ENCODE data around the gene PARP12.
A peak's percentile ranks its signal among the peaks of the same experiment; 100 is the strongest.

PARP12 gene

DNA sequence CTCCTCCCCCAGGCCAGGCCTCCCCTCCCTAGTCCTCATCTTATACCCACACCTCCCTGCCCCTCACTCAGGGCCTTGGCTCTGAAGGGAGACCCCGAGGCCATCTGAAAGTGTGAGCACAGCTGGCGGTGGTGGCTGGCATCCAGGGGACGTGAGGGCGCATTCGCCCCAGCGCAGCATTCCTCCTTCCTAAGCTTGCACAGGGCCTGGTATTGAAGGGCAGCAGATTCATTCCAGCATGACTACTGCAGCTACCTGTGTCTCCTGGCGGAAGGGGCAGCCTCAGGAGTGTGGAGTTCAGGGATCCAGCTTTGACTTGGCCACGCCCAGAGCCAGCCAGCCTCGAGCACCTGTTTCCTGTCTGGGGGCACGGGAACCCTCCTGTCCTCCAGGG lies 72.6 kb downstream of the PARP12 start:
- no peak overlapping the region for H3K4me3 ChIP-seq (ENCODE audit: low read length)
- no peak overlapping the region for H3K27ac ChIP-seq (ENCODE audit: low read depth, low read length)
- peaks cover 8% of the 10 kb centered on the region for H3K4me1 ChIP-seq (ENCODE audit: control insufficient read depth, low read length)
- H3K9me3 ChIP-seq (ENCODE audit: control insufficient read depth, insufficient read depth, low read length): no peaks in the 10 kb centered on the region
- TF ChIP-seq, protein P1, sequence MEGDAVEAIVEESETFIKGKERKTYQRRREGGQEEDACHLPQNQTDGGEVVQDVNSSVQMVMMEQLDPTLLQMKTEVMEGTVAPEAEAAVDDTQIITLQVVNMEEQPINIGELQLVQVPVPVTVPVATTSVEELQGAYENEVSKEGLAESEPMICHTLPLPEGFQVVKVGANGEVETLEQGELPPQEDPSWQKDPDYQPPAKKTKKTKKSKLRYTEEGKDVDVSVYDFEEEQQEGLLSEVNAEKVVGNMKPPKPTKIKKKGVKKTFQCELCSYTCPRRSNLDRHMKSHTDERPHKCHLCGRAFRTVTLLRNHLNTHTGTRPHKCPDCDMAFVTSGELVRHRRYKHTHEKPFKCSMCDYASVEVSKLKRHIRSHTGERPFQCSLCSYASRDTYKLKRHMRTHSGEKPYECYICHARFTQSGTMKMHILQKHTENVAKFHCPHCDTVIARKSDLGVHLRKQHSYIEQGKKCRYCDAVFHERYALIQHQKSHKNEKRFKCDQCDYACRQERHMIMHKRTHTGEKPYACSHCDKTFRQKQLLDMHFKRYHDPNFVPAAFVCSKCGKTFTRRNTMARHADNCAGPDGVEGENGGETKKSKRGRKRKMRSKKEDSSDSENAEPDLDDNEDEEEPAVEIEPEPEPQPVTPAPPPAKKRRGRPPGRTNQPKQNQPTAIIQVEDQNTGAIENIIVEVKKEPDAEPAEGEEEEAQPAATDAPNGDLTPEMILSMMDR (IDR thresholded peaks at IDR 0.05; ENCODE audit: low read depth, low read length, poor library complexity, severe bottlenecking): no peak
- no peak for TF ChIP-seq EZH2phosphoT487 (IDR thresholded peaks at IDR 0.05; ENCODE audit: borderline replicate concordance, low read length)
- no peaks in the 10 kb centered on the region for H4K20me1 ChIP-seq (ENCODE audit: control insufficient read depth, insufficient read depth, low read depth, low read length)
- no peaks in the 10 kb centered on the region for H3K79me2 ChIP-seq (ENCODE audit: control insufficient read depth, low read length)
- H3K9me2 ChIP-seq (replicated peaks; ENCODE audit: control insufficient read depth, low read length): no peaks in the 10 kb centered on the region
- no peak overlapping the region for H3K4me2 ChIP-seq (ENCODE audit: low read length)
- H3K36me3 ChIP-seq (ENCODE audit: control insufficient read depth, low read length): no peaks in the 10 kb centered on the region
- H3F3A ChIP-seq (ENCODE audit: control insufficient read depth, insufficient read depth): no peaks in the 10 kb centered on the region
- H3K27me3 ChIP-seq (ENCODE audit: control insufficient read depth, low read length): peaks cover 3% of the 10 kb centered on the region; the same call in 1 of the 2 replicates

DNA sequence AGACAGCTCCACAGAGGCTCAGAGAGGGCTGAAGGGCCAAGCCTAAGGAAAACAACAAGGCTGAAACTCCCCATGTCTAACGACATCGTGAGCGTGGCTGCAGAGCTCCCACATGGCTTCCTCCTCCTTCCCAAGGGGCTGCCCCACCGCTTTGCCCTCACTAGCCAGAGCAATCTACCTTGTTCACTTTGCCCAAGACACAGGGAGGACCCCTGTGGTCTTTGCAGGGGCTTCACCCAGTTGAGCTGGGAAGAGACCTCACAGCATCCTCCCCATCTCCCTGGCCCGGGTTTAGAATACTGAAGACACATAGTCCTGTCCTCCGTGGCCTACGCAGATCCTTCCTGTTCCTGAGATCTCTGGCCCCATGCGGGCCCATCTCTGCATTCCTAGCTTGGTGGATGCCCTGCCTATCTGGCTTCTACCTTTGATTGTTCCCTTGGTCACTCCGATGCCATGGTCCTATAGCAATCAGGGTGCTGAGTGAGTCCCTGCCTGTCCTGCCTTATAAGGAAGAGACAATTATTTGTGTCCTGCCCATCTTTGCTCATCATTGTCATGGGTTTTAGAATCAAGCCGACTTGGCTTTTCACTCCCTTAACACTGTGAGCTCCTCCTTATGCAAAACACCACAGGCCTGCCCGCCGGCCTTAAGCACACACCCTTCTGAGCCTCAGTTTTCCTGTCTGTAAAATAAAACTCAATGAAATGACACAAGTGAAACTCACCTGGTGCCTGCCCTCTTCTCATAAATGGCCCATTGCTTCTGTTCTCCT lies 73.2 kb downstream of the PARP12 start:
- Histone ChIP-seq H3K27ac (ENCODE audit: low read depth, low read length) (no peak overlapping the region), H3K27me3 (ENCODE audit: control insufficient read depth, low read length) (peaks cover 3% of the 10 kb centered on the region; the same call in 1 of the 2 replicates), H3K9me2 (replicated peaks; ENCODE audit: control insufficient read depth, low read length) (no peaks in the 10 kb centered on the region), H3K4me3 (ENCODE audit: low read length) (no peak overlapping the region), H3K36me3 (ENCODE audit: control insufficient read depth, low read length) (no peaks in the 10 kb centered on the region), H3K4me2 (ENCODE audit: low read length) (no peak overlapping the region), H3K79me2 (ENCODE audit: control insufficient read depth, low read length) (no peaks in the 10 kb centered on the region), H3F3A (ENCODE audit: control insufficient read depth, insufficient read depth) (no peaks in the 10 kb centered on the region), H4K20me1 (ENCODE audit: control insufficient read depth, insufficient read depth, low read depth, low read length) (no peaks in the 10 kb centered on the region), H3K9me3 (ENCODE audit: control insufficient read depth, insufficient read depth, low read length) (no peaks in the 10 kb centered on the region), H3K4me1 (ENCODE audit: control insufficient read depth, low read length) (peaks cover 8% of the 10 kb centered on the region)
- TF ChIP-seq, protein P1 (IDR thresholded peaks at IDR 0.05; ENCODE audit: low read depth, low read length, poor library complexity, severe bottlenecking): no peak
- no peak for TF ChIP-seq EZH2phosphoT487 (IDR thresholded peaks at IDR 0.05; ENCODE audit: borderline replicate concordance, low read length)

DNA sequence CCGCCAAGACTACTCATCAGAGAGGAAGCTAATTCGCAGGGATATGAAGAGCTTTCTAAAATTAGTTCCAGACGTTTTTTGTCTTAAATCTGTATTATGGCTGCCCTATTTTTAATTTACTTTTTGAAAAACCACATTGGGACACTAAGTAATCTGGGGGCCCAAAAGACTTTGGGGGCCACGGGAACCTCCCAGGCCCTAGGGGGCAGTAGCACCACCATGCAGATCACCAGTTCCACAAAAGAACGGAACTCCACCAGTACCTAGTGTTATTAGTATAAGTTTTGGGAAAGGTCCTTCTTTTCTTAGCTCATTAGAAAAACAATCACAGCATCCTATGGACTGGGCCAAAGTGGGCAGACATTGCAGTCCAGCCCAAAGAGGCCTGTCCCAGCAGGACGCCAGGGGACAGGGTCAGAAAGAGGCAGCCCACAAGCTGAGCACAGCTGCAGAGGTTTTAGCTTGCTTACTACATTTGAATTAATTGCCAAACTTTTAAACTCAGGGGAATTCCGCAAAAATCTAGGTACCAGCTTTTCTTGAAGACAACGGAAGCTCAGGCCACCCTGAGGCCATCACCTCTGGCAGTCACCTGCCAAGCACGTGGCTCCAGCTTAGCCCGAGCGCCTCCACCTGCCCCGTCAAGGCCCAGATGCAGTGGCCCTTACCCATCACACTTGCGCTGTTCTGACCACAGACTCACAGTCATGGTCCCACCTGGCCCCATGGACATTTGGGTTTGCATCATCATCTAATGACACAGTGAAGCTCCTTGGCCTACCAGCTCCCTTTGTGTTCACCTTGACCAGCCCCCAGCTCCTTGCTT lies 74.8 kb downstream of the PARP12 start:
- H3K4me1 ChIP-seq (ENCODE audit: control insufficient read depth, low read length): peaks cover 8% of the 10 kb centered on the region
- no peaks in the 10 kb centered on the region for H3F3A ChIP-seq (ENCODE audit: control insufficient read depth, insufficient read depth)
- no peaks in the 10 kb centered on the region for H3K9me3 ChIP-seq (ENCODE audit: control insufficient read depth, insufficient read depth, low read length)
- no peak overlapping the region for H3K27ac ChIP-seq (ENCODE audit: low read depth, low read length)
- peaks cover 3% of the 10 kb centered on the region; the same call in 1 of the 2 replicates for H3K27me3 ChIP-seq (ENCODE audit: control insufficient read depth, low read length)
- H4K20me1 ChIP-seq (ENCODE audit: control insufficient read depth, insufficient read depth, low read depth, low read length): no peaks in the 10 kb centered on the region
- TF ChIP-seq, protein P1 (IDR thresholded peaks at IDR 0.05; ENCODE audit: low read depth, low read length, poor library complexity, severe bottlenecking): peak; percentile 50
- no peak for TF ChIP-seq EZH2phosphoT487 (IDR thresholded peaks at IDR 0.05; ENCODE audit: borderline replicate concordance, low read length)
- H3K9me2 ChIP-seq (replicated peaks; ENCODE audit: control insufficient read depth, low read length): no peaks in the 10 kb centered on the region
- no peaks in the 10 kb centered on the region for H3K79me2 ChIP-seq (ENCODE audit: control insufficient read depth, low read length)
- H3K4me2 ChIP-seq (ENCODE audit: low read length): no peak overlapping the region
- no peaks in the 10 kb centered on the region for H3K36me3 ChIP-seq (ENCODE audit: control insufficient read depth, low read length)
- H3K4me3 ChIP-seq (ENCODE audit: low read length): no peak overlapping the region

Measured in DOHH2 (cell line).